GM21423 (cell line): ENCODE results near the gene PDE4B.

Experiments
- ATAC-seq: cut with Tn5 transposase; IDR thresholded peaks from one replicate; pipeline ENCODE4 v1.9.1; 2021; ENCODE audit warnings: mild to moderate bottlenecking, moderate library complexity; ENCODE audit not compliant: unreplicated experiment

The PDE4B gene

GRCh38 chr1:66275601-66276023 lies 482.9 kb downstream of the PDE4B start:
- no peak for ATAC-seq

GRCh38 chr1:66276218-66276617 lies 483.5 kb downstream of the PDE4B start:
- peak; percentile 76 for ATAC-seq

GRCh38 chr1:66278260-66279021 lies 485.7 kb downstream of the PDE4B start:
- no peak for ATAC-seq

- no peak for ATAC-seq
Observed at GRCh38 chr1:66281808-66282207, 489.1 kb downstream of the PDE4B start.

- peak; percentile 81 for ATAC-seq
Observed at GRCh38 chr1:66282343-66282852, 489.7 kb downstream of the PDE4B start.

GRCh38 chr1:66282891-66283621 lies 490.4 kb downstream of the PDE4B start:
- ATAC-seq, result no peak

GRCh38 chr1:66283622-66284041 lies 490.9 kb downstream of the PDE4B start:
- ATAC-seq, result peak; percentile 45

GRCh38 chr1:66284746-66285145 lies 492.1 kb downstream of the PDE4B start:
- no peak for ATAC-seq

- no peak for ATAC-seq
Observed at GRCh38 chr1:66285618-66286270, 493.0 kb downstream of the PDE4B start.

- ATAC-seq, result no peak
Observed at GRCh38 chr1:66286307-66286706, 493.6 kb downstream of the PDE4B start.

GRCh38 chr1:66288048-66288447 lies 495.4 kb downstream of the PDE4B start:
- no peak for ATAC-seq

GRCh38 chr1:66290761-66291530 lies 498.3 kb downstream of the PDE4B start:
- no peak for ATAC-seq

- peak; percentile 34 for ATAC-seq
Observed at GRCh38 chr1:66291531-66291864, 498.8 kb downstream of the PDE4B start.

GRCh38 chr1:66292305-66292704 lies 499.6 kb downstream of the PDE4B start:
- ATAC-seq, result no peak

GRCh38 chr1:66292944-66293343 lies 500.2 kb downstream of the PDE4B start:
- no peak for ATAC-seq

- no peak for ATAC-seq
Observed at GRCh38 chr1:66294707-66295370, 502.1 kb downstream of the PDE4B start.

GRCh38 chr1:66295803-66296202 lies 503.1 kb downstream of the PDE4B start:
- ATAC-seq, result no peak

GRCh38 chr1:66296370-66296769 lies 503.7 kb downstream of the PDE4B start:
- ATAC-seq, result no peak

GRCh38 chr1:66296951-66297350 lies 504.3 kb downstream of the PDE4B start:
- ATAC-seq, result no peak

- no peak for ATAC-seq
Observed at GRCh38 chr1:66298464-66298863, 505.8 kb downstream of the PDE4B start.
